Measurements from ENCODE around the gene MRTFB.

Gene MRTFB

GRCh38 chr16:14240964-14241363, 169.8 kb downstream of the MRTFB start:
- DNase-seq, result no peak

DNA sequence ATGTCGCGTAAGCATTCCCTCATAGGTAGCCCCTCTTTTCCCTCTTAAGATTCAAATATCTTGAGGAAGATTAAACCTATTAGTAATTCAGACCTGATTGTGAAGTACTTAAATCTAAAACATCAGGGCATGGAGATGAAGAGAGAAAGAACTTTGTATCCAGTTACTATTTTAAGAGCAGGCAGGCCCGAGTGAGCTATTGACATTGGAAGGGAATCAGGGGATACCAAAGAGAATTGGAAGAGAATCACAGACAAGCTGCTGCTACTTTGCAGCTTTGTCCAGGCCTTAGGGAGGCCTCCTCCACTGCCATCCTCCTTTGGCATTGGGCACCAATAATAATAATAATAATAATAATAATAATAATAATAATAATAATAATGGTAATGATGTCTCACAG, 170.5 kb downstream of the MRTFB start:
- no peak for DNase-seq

- DNase-seq, result no peak
Measured at GRCh38 chr16:14242769-14243168, 171.7 kb downstream of the MRTFB start.

DNA sequence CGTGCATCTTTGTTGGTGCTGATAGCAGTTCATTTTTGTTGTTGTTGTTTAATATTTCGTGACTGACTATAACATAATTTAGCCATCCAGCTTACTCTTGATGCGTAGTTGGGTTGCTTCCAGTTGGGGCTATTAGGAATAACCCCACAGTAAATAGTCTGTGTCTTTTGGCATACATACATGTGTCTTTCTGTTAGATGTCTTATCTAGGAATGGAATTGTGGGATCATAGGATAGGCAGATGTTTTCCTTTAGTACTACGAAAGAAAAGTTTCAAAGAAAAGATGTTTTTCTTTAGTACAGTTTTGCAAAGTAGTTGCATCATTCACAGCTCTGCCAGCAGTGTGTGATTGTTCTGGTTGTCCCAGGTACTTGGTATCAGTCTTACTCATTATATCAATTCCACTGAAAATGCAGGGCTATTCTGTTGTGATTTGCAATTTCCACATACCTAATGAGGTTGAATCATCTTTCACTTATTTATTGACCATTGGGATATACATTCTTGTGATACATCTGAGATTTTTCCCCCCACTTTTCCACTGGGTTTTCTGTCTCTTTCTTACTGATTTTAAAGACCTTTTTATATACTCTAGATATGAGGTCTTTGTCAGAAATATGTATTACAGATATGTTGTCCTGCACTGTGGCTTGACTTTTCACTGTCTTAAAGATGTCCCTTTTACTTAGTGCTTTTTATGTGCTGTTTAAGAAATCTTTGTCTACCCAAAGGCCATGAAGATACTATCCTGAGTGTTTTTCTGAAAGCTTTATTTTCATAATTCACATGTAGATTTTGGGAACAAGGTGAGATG, 173.3 kb downstream of the MRTFB start:
- no peak for DNase-seq

DNA sequence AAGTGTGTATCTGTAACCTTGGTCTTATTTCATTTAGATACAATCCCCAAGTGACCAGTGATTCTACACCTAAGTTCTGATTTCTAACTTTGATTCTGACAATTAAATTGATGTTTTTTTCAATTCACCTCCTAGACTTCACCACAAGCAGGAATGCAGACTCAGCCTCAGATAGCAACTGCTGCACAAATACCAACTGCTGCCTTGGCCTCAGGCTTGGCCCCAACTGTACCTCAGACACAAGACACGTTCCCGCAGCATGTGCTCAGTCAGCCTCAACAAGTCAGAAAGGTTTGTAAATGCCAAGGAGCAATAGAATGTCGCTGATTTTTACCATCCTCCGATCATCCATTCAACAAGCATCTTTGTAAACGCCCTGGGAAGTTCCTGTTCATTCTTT, 177.7 kb downstream of the MRTFB start:
- no peak for DNase-seq

GRCh38 chr16:14249291-14250032, 178.3 kb downstream of the MRTFB start:
- peak; percentile 62 for DNase-seq

DNA sequence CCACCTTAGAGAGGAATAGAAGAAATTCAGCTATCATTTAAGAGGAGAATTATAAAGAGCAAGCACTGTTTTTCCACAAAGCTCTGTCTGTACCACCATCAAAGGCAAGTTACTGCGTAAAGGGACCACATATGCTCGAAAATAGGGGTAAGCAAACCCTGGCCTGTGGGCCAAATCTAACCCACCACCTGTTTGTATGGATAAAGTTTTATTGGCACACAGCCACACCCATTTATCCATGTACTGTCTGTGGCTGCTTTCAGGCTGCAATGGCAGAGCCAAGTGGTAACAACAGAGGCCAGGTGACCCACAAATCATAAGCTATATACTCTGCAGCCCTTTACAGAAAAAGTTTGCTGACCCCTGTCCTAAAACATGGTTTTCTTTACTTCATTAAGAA, 180.3 kb downstream of the MRTFB start:
- DNase-seq, result no peak

- no peak for DNase-seq
Measured at GRCh38 chr16:14252860-14253259, 181.7 kb downstream of the MRTFB start.

GRCh38 chr16:14263011-14263410, 191.9 kb downstream of the MRTFB start:
- no peak for DNase-seq

GRCh38 chr16:14263769-14264168, 192.7 kb downstream of the MRTFB start:
- no peak for DNase-seq

- no peak for DNase-seq
Measured at GRCh38 chr16:14264327-14264943, 193.3 kb downstream of the MRTFB start.

DNA sequence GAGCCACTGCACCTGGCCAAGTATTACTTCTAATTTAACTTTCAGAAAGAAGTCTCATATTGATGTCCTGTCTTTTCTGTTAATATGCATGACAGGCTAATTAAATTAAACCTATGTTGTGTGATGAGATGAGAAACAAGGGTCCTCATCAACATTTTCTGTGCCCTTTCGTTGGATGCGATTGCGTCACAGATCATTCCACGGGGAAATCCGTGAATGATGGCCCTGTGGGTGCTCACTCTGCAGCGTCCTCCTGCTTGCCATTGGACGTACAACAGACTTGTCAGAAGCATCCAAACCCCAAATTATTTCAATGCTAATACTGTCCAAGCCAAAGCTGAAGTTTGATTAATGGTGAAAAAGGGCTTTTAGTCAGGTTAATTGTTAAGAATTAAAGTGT, 197.0 kb downstream of the MRTFB start:
- DNase-seq, result no peak

- no peak for DNase-seq
Measured at GRCh38 chr16:14275934-14276333, 204.8 kb downstream of the MRTFB start.

- DNase-seq, result no peak
Measured at GRCh38 chr16:14278749-14279148, 207.6 kb downstream of the MRTFB start.

- DNase-seq, result no peak
Measured at GRCh38 chr16:14280541-14280940, 209.4 kb downstream of the MRTFB start.

DNA sequence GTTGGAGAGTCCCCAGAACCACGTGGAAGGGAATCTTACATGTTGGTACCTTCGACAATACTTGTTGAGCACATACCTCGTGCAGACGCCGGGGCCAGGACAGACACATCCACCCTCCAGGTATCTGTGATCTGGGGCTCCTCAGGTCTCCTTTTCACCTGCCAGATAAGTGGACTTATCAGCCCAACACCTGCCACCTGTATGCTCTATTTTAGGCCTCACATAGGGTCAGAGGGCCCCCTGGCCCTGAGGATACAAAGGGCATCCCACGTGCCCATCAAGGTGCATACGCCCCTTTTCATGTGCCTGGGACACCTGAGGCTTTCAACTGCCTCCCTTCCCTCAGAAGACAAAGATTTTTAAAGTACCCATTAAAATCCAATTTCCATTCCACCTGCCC, 212.7 kb downstream of the MRTFB start:
- no peak for DNase-seq

GRCh38 chr16:14284371-14284770, 213.3 kb downstream of the MRTFB start:
- no peak for DNase-seq

DNA sequence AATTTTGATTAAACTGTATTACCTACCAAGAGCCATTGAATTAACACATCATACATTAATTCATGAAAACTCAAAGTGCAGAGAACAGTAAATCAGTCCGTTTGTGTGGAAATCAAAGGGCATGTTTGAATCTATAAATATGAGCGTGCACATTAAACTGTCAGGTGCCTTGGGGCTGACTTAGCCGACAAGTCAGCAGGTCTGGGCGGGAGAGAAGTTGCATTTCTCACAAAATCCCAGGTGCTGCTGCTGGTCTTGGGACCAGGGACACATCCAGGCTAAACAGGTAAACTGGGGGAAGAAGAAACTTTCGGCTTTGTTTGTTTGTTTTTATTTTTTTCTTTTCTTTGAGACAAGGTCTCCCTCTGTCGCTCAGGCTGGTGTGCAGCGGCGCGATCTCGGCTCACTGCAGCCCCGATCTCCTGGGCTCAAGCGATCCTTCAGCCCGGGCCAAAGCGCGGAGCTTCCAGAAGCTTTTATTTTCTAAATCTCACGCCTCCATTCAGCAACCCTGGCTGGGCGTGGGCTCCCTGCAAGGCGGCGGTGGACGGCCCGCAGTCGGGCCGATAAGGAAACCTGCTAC, 213.9 kb downstream of the MRTFB start:
- DNase-seq, result peak; percentile 80

GRCh38 chr16:14285513-14286367, 214.6 kb downstream of the MRTFB start:
- peak; percentile 97 for DNase-seq

DNA sequence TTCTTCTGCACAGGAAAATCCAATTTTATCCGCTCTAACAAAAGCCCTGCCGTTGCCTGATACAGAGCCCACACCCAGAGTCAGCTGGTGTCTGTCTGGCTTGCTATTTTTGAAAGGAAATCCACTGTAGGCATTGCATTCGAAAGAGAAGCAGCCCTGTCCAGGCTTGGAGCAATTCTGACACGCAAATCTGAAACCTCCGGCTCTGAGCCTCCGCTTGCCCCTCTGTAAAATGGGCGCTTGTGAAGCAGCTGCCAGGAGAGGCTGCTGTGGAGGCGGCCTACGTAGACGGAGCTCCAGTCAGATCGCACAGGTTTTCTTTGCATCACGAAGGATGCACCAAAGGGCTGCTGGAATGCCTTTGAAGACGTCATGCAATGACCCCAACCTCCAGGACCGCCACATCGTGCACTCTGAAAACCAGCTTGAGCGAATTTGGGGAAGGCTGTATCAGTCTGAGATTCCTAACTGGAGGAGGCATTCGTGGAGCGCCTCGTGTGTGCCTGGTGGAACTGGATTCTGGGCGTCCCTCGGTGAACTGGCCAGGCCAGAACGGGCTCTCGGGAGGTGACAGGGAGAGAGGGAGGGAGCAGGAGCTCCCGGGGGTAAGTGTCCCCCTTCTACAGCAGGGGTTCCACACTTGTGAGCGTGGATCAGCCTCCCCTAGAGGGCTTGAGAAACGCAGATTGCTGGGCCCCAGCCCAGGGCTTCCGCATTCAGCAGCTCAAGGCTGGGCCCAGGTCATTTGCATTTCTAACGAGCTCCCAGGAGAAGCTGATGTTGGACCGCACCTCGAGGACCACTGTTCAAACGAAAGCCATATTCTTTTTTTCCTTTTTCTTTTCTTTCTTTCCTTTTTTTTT, 215.5 kb downstream of the MRTFB start:
- DNase-seq, result no peak

DNA sequence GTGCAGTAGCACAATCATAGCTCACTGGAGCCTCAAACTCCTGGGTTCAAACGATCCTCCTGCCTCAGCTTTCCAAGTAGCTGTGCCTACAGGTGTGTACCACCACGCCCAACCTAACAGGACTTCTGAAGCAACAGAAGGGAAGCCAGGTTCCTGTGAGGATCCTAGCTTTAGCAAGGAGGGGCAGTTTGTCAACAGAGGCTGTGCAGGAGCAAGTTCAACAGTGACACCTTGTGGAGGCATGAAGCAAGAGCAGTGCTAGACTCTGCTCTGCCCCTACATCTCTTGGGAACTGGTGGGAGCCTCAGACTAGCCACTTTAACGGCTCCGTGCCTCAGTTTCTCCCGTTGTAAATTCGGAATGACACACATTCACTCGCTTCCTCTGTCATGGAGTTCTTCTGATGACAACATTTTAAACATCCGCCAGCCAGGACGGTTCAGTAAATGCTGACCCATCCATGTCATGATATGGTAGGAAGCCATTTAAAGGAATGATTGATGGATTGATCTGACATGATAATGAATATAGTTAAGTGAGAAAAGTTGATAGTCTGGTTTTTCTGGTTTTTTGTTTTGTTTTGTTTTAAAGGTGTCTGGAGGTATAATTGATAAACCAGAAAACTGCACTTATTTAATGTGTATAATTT, 218.7 kb downstream of the MRTFB start:
- DNase-seq, result no peak
